Neural cell (in vitro differentiated cells): ENCODE results near the gene GPR87. TPM values are rescaled to one million over a fixed set of nuclear protein-coding genes. Genes with fewer than 3 reads are reported as not detected.

Source experiments
- H2AFZ ChIP-seq: fragments of 200-600, 300-800 bp; sonication (generic), shearing (Covaris generic); 2 replicates; pipeline ENCODE4 v1.6.0; 2014; ENCODE audit warnings: low read depth, mild to moderate bottlenecking, antibody characterized with exemption, low read length, moderate library complexity
- H3F3A ChIP-seq: fragments of 200-600 bp; shearing (Covaris generic); 2 replicates; pipeline ENCODE4 v1.6.1; 2016; ENCODE audit warnings: mild to moderate bottlenecking, moderate library complexity, mixed read lengths, antibody characterized with exemption, low read length; ENCODE audit not compliant: insufficient read depth, poor library complexity, severe bottlenecking
- H3K27ac ChIP-seq: fragments of 200-600, 300-800 bp; sonication (generic), shearing (Covaris generic); 2 replicates; pipeline ENCODE4 v1.5.1; 2014; ENCODE audit warnings: mild to moderate bottlenecking, low read length, moderate library complexity
- H3K27me3 ChIP-seq: fragments of 300-800, 200-600 bp; sonication (generic), shearing (Covaris generic); 2 replicates; pipeline ENCODE4 v1.6.0; 2014; ENCODE audit warnings: mild to moderate bottlenecking, low read depth, low read length, moderate library complexity; ENCODE audit not compliant: insufficient read depth
- H3K36me3 ChIP-seq: fragments of 300-800, 200-600 bp; sonication (generic), shearing (Covaris generic); 2 replicates; pipeline ENCODE4 v1.5.1; 2014; ENCODE audit warnings: mild to moderate bottlenecking, antibody characterized with exemption, low read length, moderate library complexity; ENCODE audit not compliant: insufficient read depth
- H3K4me2 ChIP-seq: fragments of 300-800, 200-600 bp; sonication (generic), shearing (Covaris generic); 2 replicates; pipeline ENCODE4 v1.6.0; 2014; ENCODE audit warnings: mild to moderate bottlenecking, low read length
- H3K4me3 ChIP-seq: fragments of 300-800, 200-600 bp; sonication (generic), shearing (Covaris generic); 2 replicates; pipeline ENCODE4 v1.5.1; 2014; ENCODE audit warnings: mild to moderate bottlenecking, low read length, moderate library complexity
- H3K79me2 ChIP-seq: fragments of 200-600 bp; shearing (Covaris generic); replicated peaks from 2 replicates; pipeline ENCODE4 v1.6.0; 2014; ENCODE audit warnings: mild to moderate bottlenecking, low read length, moderate library complexity; ENCODE audit not compliant: insufficient read depth
- H3K9ac ChIP-seq: fragments of 300-800, 200-600 bp; sonication (generic), shearing (Covaris generic); 2 replicates; pipeline ENCODE4 v1.6.1; 2016; ENCODE audit warnings: mild to moderate bottlenecking, low read length, mixed read lengths
- H3K9me2 ChIP-seq: fragments of 200-600 bp; shearing (Covaris generic); 2 replicates; pipeline ENCODE4 v1.6.1; 2016; ENCODE audit warnings: mild to moderate bottlenecking, low read length, mixed read lengths; ENCODE audit not compliant: insufficient read depth
- H3K9me3 ChIP-seq: fragments of 200-600, 300-800 bp; sonication (generic), shearing (Covaris generic); 2 replicates; pipeline ENCODE4 v1.6.1; 2016; ENCODE audit warnings: mild to moderate bottlenecking, mixed run types, low read length, moderate library complexity, mixed read lengths
- H4K20me1 ChIP-seq: fragments of 200-600 bp; shearing (Covaris generic); 2 replicates; pipeline ENCODE4 v1.6.1; 2016; ENCODE audit warnings: mild to moderate bottlenecking, mixed run types; ENCODE audit not compliant: insufficient read depth
- EP300 ChIP-seq: fragments of 450-650 bp; conservative IDR thresholded peaks from 2 replicates; pipeline ENCODE4 v1.6.1; 2014; ENCODE audit warnings: antibody characterized with exemption, mild to moderate bottlenecking, moderate library complexity; ENCODE audit not compliant: poor library complexity, severe bottlenecking
- EZH2 ChIP-seq: fragments of 200-600, 300-800 bp; shearing (Covaris generic), sonication (generic); IDR thresholded peaks from 2 replicates; pipeline ENCODE4 v1.6.1; 2014; ENCODE audit warnings: antibody characterized with exemption, low read length, borderline replicate concordance, mild to moderate bottlenecking; ENCODE audit not compliant: insufficient read depth, poor library complexity, severe bottlenecking
- MXI1 ChIP-seq: fragments of 450-650 bp; conservative IDR thresholded peaks from 2 replicates; pipeline ENCODE4 v1.6.1; 2014; ENCODE audit warnings: antibody characterized with exemption, mild to moderate bottlenecking; ENCODE audit not compliant: poor library complexity, severe bottlenecking
- POLR2AphosphoS5 ChIP-seq: IDR thresholded peaks from 2 replicates; pipeline ENCODE4 v1.6.1; 2012
- RAD21 ChIP-seq: fragments of 450-650 bp; conservative IDR thresholded peaks from 2 replicates; pipeline ENCODE4 v1.6.1; 2014; ENCODE audit warnings: antibody characterized with exemption, mild to moderate bottlenecking, moderate library complexity
- REST ChIP-seq: IDR thresholded peaks from 2 replicates; pipeline ENCODE4 v1.6.1; 2012; ENCODE audit warnings: borderline replicate concordance
- SMC3 ChIP-seq: fragments of 450-650 bp; conservative IDR thresholded peaks from 2 replicates; pipeline ENCODE4 v1.6.1; 2014; ENCODE audit warnings: antibody characterized with exemption, mild to moderate bottlenecking, moderate library complexity; ENCODE audit not compliant: poor library complexity
- TAF1 ChIP-seq: IDR thresholded peaks from 2 replicates; pipeline ENCODE4 v1.6.1; 2012; ENCODE audit warnings: low read depth
- polyA plus RNA-seq: library from polyadenylated mRNA; depleted of rRNA; stranded (reverse); fragments of >200 nt; gene quantifications from 2 replicates; pipeline ENCODE4 v1.2.3, GENCODE V29; 2014
- TF ChIP-seq, protein P1 (sequence below): fragments of 450-650 bp; IDR thresholded peaks from 2 replicates; pipeline ENCODE4 v1.5.1; 2014; ENCODE audit warnings: antibody characterized with exemption, mild to moderate bottlenecking, moderate library complexity; ENCODE audit not compliant: poor library complexity, severe bottlenecking

GPR87 gene
- polyA plus RNA-seq, 1 donor from 2014 or later, result not detected

GRCh38 chr3:151248772-151249337 lies 67.8 kb downstream of the GPR87 start:
- Histone ChIP-seq H3K27me3 (no peaks in the 10 kb centered on the region), H3K9me2 (no peaks in the 10 kb centered on the region), H3K4me3 (no peak overlapping the region), H4K20me1 (no peaks in the 10 kb centered on the region), H3K79me2 (no peaks in the 10 kb centered on the region), H3K4me2 (no peak overlapping the region), H3K36me3 (no peaks in the 10 kb centered on the region), H3K9me3 (no peaks in the 10 kb centered on the region), H3K27ac (no peak overlapping the region), H2AFZ (no peak overlapping the region), H3F3A (no peaks in the 10 kb centered on the region), H3K9ac (no peak overlapping the region)
- TF ChIP-seq, protein P1, sequence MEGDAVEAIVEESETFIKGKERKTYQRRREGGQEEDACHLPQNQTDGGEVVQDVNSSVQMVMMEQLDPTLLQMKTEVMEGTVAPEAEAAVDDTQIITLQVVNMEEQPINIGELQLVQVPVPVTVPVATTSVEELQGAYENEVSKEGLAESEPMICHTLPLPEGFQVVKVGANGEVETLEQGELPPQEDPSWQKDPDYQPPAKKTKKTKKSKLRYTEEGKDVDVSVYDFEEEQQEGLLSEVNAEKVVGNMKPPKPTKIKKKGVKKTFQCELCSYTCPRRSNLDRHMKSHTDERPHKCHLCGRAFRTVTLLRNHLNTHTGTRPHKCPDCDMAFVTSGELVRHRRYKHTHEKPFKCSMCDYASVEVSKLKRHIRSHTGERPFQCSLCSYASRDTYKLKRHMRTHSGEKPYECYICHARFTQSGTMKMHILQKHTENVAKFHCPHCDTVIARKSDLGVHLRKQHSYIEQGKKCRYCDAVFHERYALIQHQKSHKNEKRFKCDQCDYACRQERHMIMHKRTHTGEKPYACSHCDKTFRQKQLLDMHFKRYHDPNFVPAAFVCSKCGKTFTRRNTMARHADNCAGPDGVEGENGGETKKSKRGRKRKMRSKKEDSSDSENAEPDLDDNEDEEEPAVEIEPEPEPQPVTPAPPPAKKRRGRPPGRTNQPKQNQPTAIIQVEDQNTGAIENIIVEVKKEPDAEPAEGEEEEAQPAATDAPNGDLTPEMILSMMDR, result no peak
- no peak for TF ChIP-seq REST
- no peak for TF ChIP-seq POLR2AphosphoS5
- no peak for TF ChIP-seq EZH2
- no peak for TF ChIP-seq MXI1
- no peak for TF ChIP-seq RAD21
- no peak for TF ChIP-seq SMC3
- TF ChIP-seq TAF1, result no peak
- no peak for TF ChIP-seq EP300

Other genes starting within 250 kb of the GPR87 start
- gene MED12L, start 231.2 kb downstream of the GPR87 start, polyA plus RNA-seq, result 28.5 and 35.5 TPM in 2 replicates
- not detected in 2 replicates for gene GPR171, start 113.6 kb downstream of the GPR87 start, polyA plus RNA-seq
- not detected in 2 replicates for gene P2RY14, start 38.3 kb downstream of the GPR87 start, polyA plus RNA-seq
- gene P2RY13, start 12.7 kb upstream of the GPR87 start, polyA plus RNA-seq, result 0.12 TPM in 1 of 2 replicates, not detected in the other
- not detected in 2 replicates for gene P2RY12, start 67.9 kb upstream of the GPR87 start, polyA plus RNA-seq
- gene IGSF10, start 144.2 kb upstream of the GPR87 start, polyA plus RNA-seq, result not detected in 2 replicates